HCT116 (cell line): ENCODE data around the gene TRPM8. TPM values are rescaled to one million over a fixed set of nuclear protein-coding genes. Genes with fewer than 3 reads are reported as not detected.

ENCODE experiments used
- ATAC-seq: fragments of 200-7000 bp; cut with Tn5 transposase; 2 replicates; pipeline ENCODE4 v1.9.1; 2020; ENCODE audit warnings: mild to moderate bottlenecking, moderate library complexity
- BruUV-seq: library from RNA; stranded (reverse); fragments of 400-500 nt; replicated peaks from 2 replicates; lab custom pipeline; 2021; lab: Mats Ljungman, UMichigan
- CTCF ChIA-PET: fragments of 300-600 bp; sonication (Branson Sonifier 250); formaldehyde crosslinking; loops from one replicate; lab custom pipeline; 2021; ENCODE audit warnings: antibody characterized with exemption; lab: Charles Lee
- POLR2A ChIA-PET: fragments of 300-600, 350-600 bp; sonication (Branson Sonifier 250); formaldehyde crosslinking; loops from one replicate; lab custom pipeline; 2021; ENCODE audit warnings: antibody characterized with exemption; lab: Charles Lee
- RAD21 ChIA-PET, 2 experiments: fragments of 300-600 bp; sonication (Branson Sonifier 250); formaldehyde crosslinking; loops; one replicate each; lab custom pipeline; 2023; ENCODE audit warnings: low total read pairs in 2 of 2; ENCODE audit not compliant: uncharacterized antibody in 2 of 2, unreplicated experiment in 2 of 2, low non-redundant PET in 1 of 2; lab: Charles Lee
- DNase-seq: peaks from one replicate; pipeline ENCODE4 v3.0.0-alpha.2; 2010; ENCODE audit warnings: low read depth, low spot score
- H2AFZ ChIP-seq: fragments of 200-600 bp; shearing (Covaris generic), sonication (generic); 2 replicates; pipeline ENCODE4 v1.6.1; 2017; ENCODE audit warnings: low read depth, mixed run types, mixed read lengths, antibody characterized with exemption, low read length; ENCODE audit not compliant: poor library complexity, severe bottlenecking
- H3K27ac ChIP-seq: 2 replicates; pipeline ENCODE4 v1.5.1; 2012; ENCODE audit warnings: low read depth, low read length
- H3K27me3 ChIP-seq: fragments of 200-600 bp; sonication (generic); 2 replicates; pipeline ENCODE4 v1.6.1; 2016; ENCODE audit warnings: mixed run types, low read length, mixed read lengths; ENCODE audit not compliant: insufficient read depth
- H3K36me3 ChIP-seq, 2 experiments: fragments of 200-500 bp in 1 of 2; fragments of 200-600 bp in 1 of 2; sonication (Bioruptor generic) in 1 of 2; sonication (generic) in 1 of 2; 2 replicates each; pipeline versions ENCODE4 v1.5.1 to v1.6.1; 2014 to 2016; ENCODE audit warnings: low read length in 2 of 2, inconsistent platforms in 1 of 2, mixed read lengths in 1 of 2, mixed run types in 1 of 2; ENCODE audit not compliant: insufficient read depth in 2 of 2, control insufficient read depth in 1 of 2
- H3K4me1 ChIP-seq, 2 experiments: fragments of 200-600 bp in 1 of 2; sonication (generic) in 1 of 2; 2 replicates each; pipeline versions ENCODE4 v1.5.1 to v1.6.1; 2012 to 2017; ENCODE audit warnings: low read length in 2 of 2, inconsistent platforms in 1 of 2, mild to moderate bottlenecking in 1 of 2, mixed read lengths in 1 of 2, mixed run types in 1 of 2, moderate library complexity in 1 of 2; ENCODE audit not compliant: insufficient read depth in 2 of 2, control insufficient read depth in 1 of 2
- H3K4me2 ChIP-seq: fragments of 200-600 bp; sonication (generic); 2 replicates; pipeline ENCODE4 v1.6.1; 2017; ENCODE audit warnings: mixed run types, low read length, mixed read lengths
- H3K4me3 ChIP-seq, 2 experiments: fragments of 200-600 bp in 1 of 2; sonication (generic) in 1 of 2; replicated peaks in 1 of 2; 2 replicates each; pipeline ENCODE4 v1.5.1; 2011 to 2016; ENCODE audit warnings: low read length in 2 of 2, control low read depth in 1 of 2, low read depth in 1 of 2, mild to moderate bottlenecking in 1 of 2, mixed read lengths in 1 of 2, mixed run types in 1 of 2
- H3K79me2 ChIP-seq: fragments of 200-600 bp; sonication (generic); 2 replicates; pipeline ENCODE4 v1.6.1; 2017; ENCODE audit warnings: mild to moderate bottlenecking, mixed run types, low read length, moderate library complexity, mixed read lengths; ENCODE audit not compliant: insufficient read depth
- H3K9ac ChIP-seq: fragments of 200-600 bp; sonication (generic); 2 replicates; pipeline ENCODE4 v1.6.1; 2016; ENCODE audit warnings: low read length, mixed read lengths
- H3K9me2 ChIP-seq: fragments of 200-600 bp; sonication (generic), shearing (Covaris generic); 2 replicates; pipeline ENCODE4 v1.6.1; 2017; ENCODE audit warnings: mixed run types, mild to moderate bottlenecking, moderate library complexity; ENCODE audit not compliant: insufficient read depth
- H3K9me3 ChIP-seq, 2 experiments: fragments of 200-500 bp in 1 of 2; fragments of 200-600 bp in 1 of 2; sonication (Bioruptor generic) in 1 of 2; sonication (generic) in 1 of 2; 2 replicates each; pipeline ENCODE4 v1.6.1; 2014 to 2017; ENCODE audit warnings: low read length in 2 of 2, mixed read lengths in 2 of 2, inconsistent platforms in 1 of 2, low read depth in 1 of 2, mild to moderate bottlenecking in 1 of 2, mixed run types in 1 of 2, moderate library complexity in 1 of 2; ENCODE audit not compliant: control insufficient read depth in 1 of 2, insufficient read depth in 1 of 2
- H4K20me1 ChIP-seq: fragments of 200-600 bp; sonication (generic), shearing (Covaris generic); 2 replicates; pipeline ENCODE4 v1.6.1; 2017; ENCODE audit warnings: mixed run types, mild to moderate bottlenecking, moderate library complexity; ENCODE audit not compliant: insufficient read depth
- CBX3 ChIP-seq: IDR thresholded peaks from 2 replicates; pipeline ENCODE4 v1.6.1; 2012; ENCODE audit warnings: low read depth
- CEBPB ChIP-seq: IDR thresholded peaks from 2 replicates; pipeline ENCODE4 v1.6.1; 2012; ENCODE audit warnings: low read depth
- EZH2 ChIP-seq: fragments of 200-600 bp; sonication (generic); IDR thresholded peaks from 2 replicates; pipeline ENCODE4 v1.6.1; 2017; ENCODE audit warnings: antibody characterized with exemption, mixed run types
- EZH2phosphoT487 ChIP-seq: fragments of 200-600 bp; IDR thresholded peaks from 2 replicates; pipeline ENCODE4 v1.6.1; 2018; ENCODE audit warnings: antibody characterized with exemption, borderline replicate concordance
- FOSL1 ChIP-seq: IDR thresholded peaks from 2 replicates; pipeline ENCODE4 v1.6.1; 2012; ENCODE audit warnings: low read depth
- JUND ChIP-seq: IDR thresholded peaks from 2 replicates; pipeline ENCODE4 v1.6.1; 2012
- MAX ChIP-seq: IDR thresholded peaks from 2 replicates; pipeline ENCODE4 v1.6.1; 2012
- POLR2A ChIP-seq: IDR thresholded peaks from 2 replicates; pipeline ENCODE4 v1.7.0; 2011; ENCODE audit warnings: borderline replicate concordance; ENCODE audit not compliant: insufficient read depth, insufficient read length; ENCODE audit errors: extremely low read depth
- REST ChIP-seq: IDR thresholded peaks from 2 replicates; pipeline ENCODE4 v1.6.1; 2012; ENCODE audit warnings: low read depth
- SIN3A ChIP-seq: IDR thresholded peaks from 2 replicates; pipeline ENCODE4 v1.6.1; 2012; ENCODE audit warnings: low read depth
- SP1 ChIP-seq: IDR thresholded peaks from 2 replicates; pipeline ENCODE4 v1.6.1; 2012; ENCODE audit warnings: low read depth
- SRF ChIP-seq: IDR thresholded peaks from 2 replicates; pipeline ENCODE4 v1.6.1; 2012; ENCODE audit warnings: low read depth
- ZBTB33 ChIP-seq: IDR thresholded peaks from 2 replicates; pipeline ENCODE4 v1.6.1; 2011; ENCODE audit warnings: mild to moderate bottlenecking, low read length, moderate library complexity; ENCODE audit not compliant: insufficient replicate concordance; ENCODE audit errors: extremely low read depth
- ZFX ChIP-seq: fragments of 450-650 bp; IDR thresholded peaks from 2 replicates; pipeline ENCODE4 v1.6.1; 2017
- intact Hi-C: fragments of 100-400 bp; cut with micrococcal nuclease; formaldehyde crosslinking; loops from 2 replicates; pipeline ENCODE4 v1.10.0; 2022
- total RNA-seq: library from RNA; stranded (reverse); gene quantifications from one replicate; pipeline ENCODE4 v1.2.1, GENCODE V29; 2021; ENCODE audit not compliant: unreplicated experiment

The TRPM8 gene
- total RNA-seq, 1 experiment from 2014 or later, result 0.39 TPM

GRCh38 chr2:234020332-234020731 lies 103.2 kb downstream of the TRPM8 start:
- CTCF ChIA-PET, result no interaction called here
- no peak overlapping the region for H3K4me2 ChIP-seq
- POLR2A ChIA-PET, result no interaction called here
- H3K4me1 ChIP-seq, result no peaks in the 10 kb centered on the region
- TF ChIP-seq FOSL1 (no peak), CBX3 (no peak), EZH2phosphoT487 (no peak), SP1 (no peak), ZBTB33 (no peak), ZFX (no peak), CEBPB (no peak), EZH2 (no peak)
- RAD21 ChIA-PET, result no interaction called here
- no peak overlapping the region for H2AFZ ChIP-seq
- no peak overlapping the region for H3K4me3 ChIP-seq
- no peaks in the 10 kb centered on the region for H3K27me3 ChIP-seq
- H3K27ac ChIP-seq, result no peak overlapping the region
- intact Hi-C loops, result no loop called here
- no peaks in the 10 kb centered on the region for H3K36me3 ChIP-seq
- H3K79me2 ChIP-seq, result no peaks in the 10 kb centered on the region
- no peak overlapping the region for H3K9ac ChIP-seq
- H4K20me1 ChIP-seq, result no peaks in the 10 kb centered on the region
- H3K9me2 ChIP-seq, result no peaks in the 10 kb centered on the region
- BruUV-seq, result no TSS peak
- H3K9me3 ChIP-seq, result no peaks in the 10 kb centered on the region; a peak in 1 of 4 replicates
- ATAC-seq (no peak), DNase-seq (no peak)

- H2AFZ ChIP-seq, result no peak overlapping the region
- H3K79me2 ChIP-seq, result no peaks in the 10 kb centered on the region
- no TSS peak for BruUV-seq
- ChIA-PET RAD21 (no interaction called here), POLR2A (no interaction called here), CTCF (no interaction called here)
- no peaks in the 10 kb centered on the region for H3K9me2 ChIP-seq
- DNase-seq (no peak), ATAC-seq (no peak)
- H3K36me3 ChIP-seq, result no peaks in the 10 kb centered on the region
- H3K4me3 ChIP-seq, result no peak overlapping the region
- H3K4me2 ChIP-seq, result no peak overlapping the region
- no peaks in the 10 kb centered on the region; a peak in 1 of 4 replicates for H3K9me3 ChIP-seq
- intact Hi-C loops, result no loop called here
- no peaks in the 10 kb centered on the region for H3K27me3 ChIP-seq
- no peak overlapping the region for H3K27ac ChIP-seq
- no peak for TF ChIP-seq ZBTB33
- no peak for TF ChIP-seq ZFX
- no peak for TF ChIP-seq SRF
- no peak for TF ChIP-seq REST
- TF ChIP-seq EZH2, result no peak
- no peak for TF ChIP-seq CEBPB
- no peak for TF ChIP-seq MAX
- TF ChIP-seq POLR2A, result no peak
- TF ChIP-seq SIN3A, result no peak
- TF ChIP-seq JUND, result no peak
- H3K9ac ChIP-seq, result no peak overlapping the region
- no peaks in the 10 kb centered on the region for H4K20me1 ChIP-seq
- H3K4me1 ChIP-seq, result peaks cover 0 to 12% of the 10 kb centered on the region in 2 experiments; a peak in 1 of 4 replicates
These were observed 105.3 kb downstream of the TRPM8 start for GRCh38 chr2:234022424-234022823.
